C4-2B (cell line): Measurements from ENCODE around the gene MEN1.

Source experiments
- CTCF ChIP-seq: fragments of 450-650 bp; conservative IDR thresholded peaks from 2 replicates; pipeline ENCODE4 v1.5.1; 2017; ENCODE audit warnings: mild to moderate bottlenecking
- ZFX ChIP-seq: fragments of 450-650 bp; IDR thresholded peaks from 2 replicates; pipeline ENCODE4 v1.6.1; 2017

GRCh38 chr11:64799256-64799622 lies 11.1 kb downstream of the MEN1 start:
- no peak for TF ChIP-seq CTCF
- no peak for TF ChIP-seq ZFX
